TTC549 (cell line): Measurements from ENCODE around the gene PAQR9.

Experiments used
- FAIRE-seq: peaks from 2 replicates; lab custom pipeline; 2012; peaks lifted over from hg19 to GRCh38; lab: Jason Lieb, UNC

The PAQR9 gene

GRCh38 chr3:142947799-142948575, 15.5 kb downstream of the PAQR9 start:
- no peak for FAIRE-seq

- FAIRE-seq, result no peak
Observed at GRCh38 chr3:142947352-142947751, 16.1 kb downstream of the PAQR9 start.

GRCh38 chr3:142946861-142947260, 16.6 kb downstream of the PAQR9 start:
- FAIRE-seq, result no peak

- no peak for FAIRE-seq
Observed at GRCh38 chr3:142945023-142945422, 18.5 kb downstream of the PAQR9 start.

- FAIRE-seq, result no peak
Observed at GRCh38 chr3:142944342-142944741, 19.1 kb downstream of the PAQR9 start.

- FAIRE-seq, result no peak
Observed at GRCh38 chr3:142943870-142944269, 19.6 kb downstream of the PAQR9 start.

GRCh38 chr3:142943349-142943748, 20.1 kb downstream of the PAQR9 start:
- no peak for FAIRE-seq

- FAIRE-seq, result no peak
Observed at GRCh38 chr3:142941373-142942123, 21.9 kb downstream of the PAQR9 start.

GRCh38 chr3:142940472-142940871, 23.0 kb downstream of the PAQR9 start:
- FAIRE-seq, result no peak

- FAIRE-seq, result no peak
Observed at GRCh38 chr3:142940000-142940399, 23.5 kb downstream of the PAQR9 start.

- FAIRE-seq, result no peak
Observed at GRCh38 chr3:142935963-142936362, 27.5 kb downstream of the PAQR9 start.

GRCh38 chr3:142934887-142935269, 28.6 kb downstream of the PAQR9 start:
- no peak for FAIRE-seq

GRCh38 chr3:142934128-142934886, 29.2 kb downstream of the PAQR9 start:
- no peak for FAIRE-seq

- no peak for FAIRE-seq
Observed at GRCh38 chr3:142931222-142931621, 32.3 kb downstream of the PAQR9 start.

GRCh38 chr3:142930463-142930862, 33.0 kb downstream of the PAQR9 start:
- FAIRE-seq, result no peak

GRCh38 chr3:142929890-142930289, 33.6 kb downstream of the PAQR9 start:
- no peak for FAIRE-seq

- FAIRE-seq, result no peak
Observed at GRCh38 chr3:142929109-142929508, 34.4 kb downstream of the PAQR9 start.

- FAIRE-seq, result no peak
Observed at GRCh38 chr3:142926368-142926944, 37.0 kb downstream of the PAQR9 start.

GRCh38 chr3:142925140-142925539, 38.3 kb downstream of the PAQR9 start:
- FAIRE-seq, result no peak

- FAIRE-seq, result no peak
Observed at GRCh38 chr3:142923694-142924093, 39.8 kb downstream of the PAQR9 start.

- no peak for FAIRE-seq
Observed at GRCh38 chr3:142916605-142917004, 46.9 kb downstream of the PAQR9 start.

- no peak for FAIRE-seq
Observed at GRCh38 chr3:142915636-142916035, 47.8 kb downstream of the PAQR9 start.
